ENCODE results near the gene TDRKH. TPM values are rescaled to one million over a fixed set of nuclear protein-coding genes. Genes with fewer than 3 reads are reported as not detected.

Gene TDRKH
- polyA plus RNA-seq, 1 experiment: 1.1 TPM

- CTCF ChIA-PET: no interaction called here
Observed at GRCh38 chr1:151837884-151838221, 47.6 kb upstream of the TDRKH start.

DNA sequence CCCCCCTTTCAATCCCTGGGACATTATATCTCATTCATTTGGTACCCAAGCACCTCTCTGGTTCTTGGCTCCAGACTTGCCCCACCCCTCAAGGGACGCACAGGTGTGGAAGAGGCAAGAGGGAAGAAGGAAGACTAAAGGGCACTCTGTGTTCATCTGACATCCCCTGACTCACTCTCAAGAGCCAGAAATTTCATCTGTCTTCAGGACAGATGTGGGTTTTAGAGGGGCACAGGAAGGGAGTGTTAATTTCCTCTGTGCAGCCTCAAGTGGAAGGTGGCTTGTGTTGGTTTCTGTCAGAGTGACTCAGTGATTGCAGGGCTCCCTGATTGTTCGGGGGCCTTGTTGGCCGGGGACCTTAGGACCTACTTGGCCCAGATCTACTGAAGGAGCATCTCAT lies 46.9 kb upstream of the TDRKH start:
- ChIA-PET POLR2A (interaction anchor here (0.5 kb wide), 1 partner anchor 200 kb away, joined by 3 read pairs; the partner anchor contains the start of gene S100A11), CTCF (interaction anchor here (0.5 to 1.4 kb wide), 4 partner anchors 17 to 422 kb away, joined by 3 to 5 read pairs (median 3); no protein-coding TSS in a partner anchor)
- H3K27me3 ChIP-seq (ENCODE audit: control insufficient read depth, insufficient read depth, low read length): peaks cover 25% of the 10 kb centered on the region
- no peak for DNase-seq (ENCODE audit: low read depth)
- H3K36me3 ChIP-seq (ENCODE audit: control insufficient read depth, insufficient read depth, low read length): no peaks in the 10 kb centered on the region
- no peak for TF ChIP-seq CTCF (IDR thresholded peaks at IDR 0.05; ENCODE audit: insufficient read depth, low read depth, low read length)
- H3K4me3 ChIP-seq (ENCODE audit: low read depth, low read length): no peak overlapping the region

More at GRCh38 chr1:151837884-151838221, 47.6 kb upstream of the TDRKH start:
- no peak for TF ChIP-seq CTCF (IDR thresholded peaks at IDR 0.05; ENCODE audit: insufficient read depth, low read depth, low read length)
- Histone ChIP-seq H3K27me3 (ENCODE audit: control insufficient read depth, insufficient read depth, low read length) (peaks cover 25% of the 10 kb centered on the region), H3K36me3 (ENCODE audit: control insufficient read depth, insufficient read depth, low read length) (no peaks in the 10 kb centered on the region), H3K4me3 (ENCODE audit: low read depth, low read length) (no peak overlapping the region)
- POLR2A ChIA-PET: no interaction called here
- no peak for DNase-seq (ENCODE audit: low read depth)

GRCh38 chr1:151835596-151835995 lies 45.3 kb upstream of the TDRKH start:
- H3K4me3 ChIP-seq (ENCODE audit: low read depth, low read length): no peak overlapping the region
- peaks cover 24% of the 10 kb centered on the region for H3K27me3 ChIP-seq (ENCODE audit: control insufficient read depth, insufficient read depth, low read length)
- DNase-seq (ENCODE audit: low read depth): no peak
- ChIA-PET CTCF (interaction anchor here (0.8 to 1.4 kb wide), 3 partner anchors 11 to 25 kb away, joined by 3 to 5 read pairs (median 3); no protein-coding TSS in a partner anchor), POLR2A (no interaction called here)
- TF ChIP-seq CTCF (IDR thresholded peaks at IDR 0.05; ENCODE audit: insufficient read depth, low read depth, low read length): no peak
- no peaks in the 10 kb centered on the region for H3K36me3 ChIP-seq (ENCODE audit: control insufficient read depth, insufficient read depth, low read length)

- Histone ChIP-seq H3K27me3 (ENCODE audit: control insufficient read depth, insufficient read depth, low read length) (peaks cover 16% of the 10 kb centered on the region), H3K4me3 (ENCODE audit: low read depth, low read length) (no peak overlapping the region), H3K36me3 (ENCODE audit: control insufficient read depth, insufficient read depth, low read length) (no peaks in the 10 kb centered on the region)
- CTCF ChIA-PET: no interaction called here
- no peak for TF ChIP-seq CTCF (IDR thresholded peaks at IDR 0.05; ENCODE audit: insufficient read depth, low read depth, low read length)
- no peak for DNase-seq (ENCODE audit: low read depth)
- POLR2A ChIA-PET: no interaction called here
Observed at GRCh38 chr1:151834239-151834638, 43.9 kb upstream of the TDRKH start.

- ChIA-PET CTCF (no interaction called here), POLR2A (no interaction called here)
- DNase-seq (ENCODE audit: low read depth): no peak
- no peak for TF ChIP-seq CTCF (IDR thresholded peaks at IDR 0.05; ENCODE audit: insufficient read depth, low read depth, low read length)
- H3K4me3 ChIP-seq (ENCODE audit: low read depth, low read length): no peak overlapping the region
- no peaks in the 10 kb centered on the region for H3K36me3 ChIP-seq (ENCODE audit: control insufficient read depth, insufficient read depth, low read length)
- peaks cover 13% of the 10 kb centered on the region for H3K27me3 ChIP-seq (ENCODE audit: control insufficient read depth, insufficient read depth, low read length)
Observed at GRCh38 chr1:151833172-151833900, 43.0 kb upstream of the TDRKH start.

All from BJ (cell line).